GM18867 (cell line): Measurements from ENCODE around the gene PI4KA.
"Not testable (repeated sequence)": the region's sequence is repeated elsewhere in the genome, so short reads cannot be mapped to it uniquely, and the experiment has no call there.

Experiments
- ATAC-seq: cut with Tn5 transposase; IDR thresholded peaks from one replicate; pipeline ENCODE4 v1.9.1; 2021; ENCODE audit warnings: mild to moderate bottlenecking, moderate library complexity; ENCODE audit not compliant: unreplicated experiment

The PI4KA gene

DNA sequence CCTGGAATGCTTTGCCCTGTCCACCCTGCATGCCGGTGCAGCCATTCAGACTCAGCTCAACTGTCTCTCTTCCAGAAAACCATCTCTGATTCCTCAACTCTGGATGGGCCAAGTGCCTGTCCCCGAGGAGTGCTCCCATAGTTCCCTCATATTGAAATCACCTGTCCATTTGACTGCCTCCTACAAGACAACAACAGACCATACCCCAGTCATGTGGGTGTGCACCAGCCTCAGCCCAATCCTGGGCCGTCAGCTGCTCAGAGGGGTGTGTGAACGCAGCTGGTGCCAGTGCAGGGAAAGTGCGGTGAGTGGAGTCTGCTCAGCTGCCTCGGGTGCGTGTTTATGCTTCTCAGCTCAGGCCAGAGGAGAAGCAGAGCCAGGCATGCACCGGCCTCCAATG, 126.2 kb downstream of the PI4KA start:
- ATAC-seq, result not testable (repeated sequence)

DNA sequence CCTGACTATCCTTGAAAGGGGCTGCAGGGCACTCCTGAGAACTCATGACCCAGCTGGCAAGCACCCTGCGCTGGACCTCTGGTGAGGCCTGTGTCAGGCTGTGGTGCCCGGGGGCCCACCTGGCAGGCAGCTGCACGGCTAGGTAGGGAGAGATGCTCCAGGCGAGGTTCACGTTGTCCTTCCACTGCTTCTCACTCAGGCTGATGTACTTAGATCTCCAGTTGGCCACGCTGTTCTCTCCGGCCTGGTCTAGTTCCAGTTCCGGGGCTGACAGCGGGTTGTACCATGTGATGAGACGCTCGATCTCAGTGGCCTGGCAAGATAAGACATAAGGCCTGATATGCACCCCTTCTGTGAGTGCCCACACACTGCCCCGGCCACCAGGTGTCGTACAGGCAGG, 129.4 kb downstream of the PI4KA start:
- ATAC-seq, result no peak

DNA sequence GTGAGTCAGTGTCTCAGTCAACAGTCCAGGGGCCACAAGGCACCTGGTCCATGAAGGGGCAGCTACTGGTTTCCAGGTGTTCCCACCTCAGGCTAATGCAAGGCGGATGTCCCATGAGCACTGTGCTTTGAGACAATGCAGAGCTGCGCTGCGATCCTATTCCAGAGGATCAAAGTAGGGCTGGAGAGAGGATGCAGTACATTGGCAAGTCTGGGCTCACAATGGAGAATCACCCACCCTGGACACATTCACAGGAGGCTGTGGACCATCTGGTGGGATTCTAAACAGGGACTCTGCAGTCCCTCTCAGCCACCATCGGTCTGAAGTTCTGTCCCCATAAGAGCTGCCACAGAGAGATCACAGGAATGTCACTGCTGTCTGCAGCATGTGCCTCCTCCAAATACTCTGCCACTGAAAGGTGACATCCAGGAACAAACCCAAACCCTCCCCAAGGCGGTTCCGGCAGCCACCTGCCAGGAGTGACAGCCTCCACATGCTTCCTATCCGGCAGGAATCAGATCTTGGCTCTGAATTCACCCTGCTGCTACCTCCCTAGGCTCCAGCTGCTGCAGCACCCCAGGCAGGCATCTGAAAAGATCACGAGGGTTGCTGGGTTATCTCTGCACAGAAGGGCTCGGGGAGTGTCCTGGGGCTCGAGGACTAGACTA, 130.0 kb downstream of the PI4KA start:
- no peak for ATAC-seq

DNA sequence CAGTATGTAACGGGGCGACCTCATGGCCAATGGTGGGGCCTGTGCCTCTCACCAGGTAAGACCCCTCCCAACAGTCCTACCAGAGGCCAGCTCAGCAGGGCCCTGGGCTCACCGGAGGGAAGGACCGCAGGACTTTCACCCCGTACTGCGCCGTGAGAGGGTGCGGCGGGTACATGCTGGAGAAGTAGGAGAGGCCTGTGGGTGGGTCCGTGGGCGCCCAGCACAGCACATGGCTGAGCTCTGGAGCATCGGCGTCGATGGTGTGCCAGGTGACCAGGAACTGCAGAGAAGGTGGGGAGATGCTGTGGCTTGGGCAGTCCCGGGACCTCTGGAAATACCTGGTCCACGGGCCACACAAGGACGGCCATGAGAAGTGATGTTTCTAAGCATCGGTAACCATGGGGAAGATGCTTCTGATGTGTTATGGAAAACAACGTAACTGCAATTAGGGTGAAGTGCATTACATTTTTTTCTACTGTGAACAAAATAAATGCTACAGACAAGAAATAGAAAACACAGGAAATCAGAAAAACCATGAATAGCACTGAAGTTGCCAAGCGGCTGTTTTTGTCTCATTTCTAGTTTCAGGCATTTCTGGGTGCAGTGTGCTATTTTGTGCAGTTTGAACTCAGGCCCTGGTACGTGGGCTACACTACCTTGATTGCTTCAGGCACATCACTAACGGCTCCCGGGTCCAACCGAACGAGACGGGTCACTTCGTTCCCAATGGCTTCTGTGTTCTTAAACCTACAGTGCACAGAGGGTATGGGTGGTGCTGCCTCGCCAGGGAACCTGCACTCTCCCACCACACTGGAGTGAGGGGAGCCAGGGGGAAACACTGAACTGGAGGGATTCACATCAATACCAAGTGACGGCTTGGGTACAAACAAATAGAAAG, 131.2 kb downstream of the PI4KA start:
- no peak for ATAC-seq

DNA sequence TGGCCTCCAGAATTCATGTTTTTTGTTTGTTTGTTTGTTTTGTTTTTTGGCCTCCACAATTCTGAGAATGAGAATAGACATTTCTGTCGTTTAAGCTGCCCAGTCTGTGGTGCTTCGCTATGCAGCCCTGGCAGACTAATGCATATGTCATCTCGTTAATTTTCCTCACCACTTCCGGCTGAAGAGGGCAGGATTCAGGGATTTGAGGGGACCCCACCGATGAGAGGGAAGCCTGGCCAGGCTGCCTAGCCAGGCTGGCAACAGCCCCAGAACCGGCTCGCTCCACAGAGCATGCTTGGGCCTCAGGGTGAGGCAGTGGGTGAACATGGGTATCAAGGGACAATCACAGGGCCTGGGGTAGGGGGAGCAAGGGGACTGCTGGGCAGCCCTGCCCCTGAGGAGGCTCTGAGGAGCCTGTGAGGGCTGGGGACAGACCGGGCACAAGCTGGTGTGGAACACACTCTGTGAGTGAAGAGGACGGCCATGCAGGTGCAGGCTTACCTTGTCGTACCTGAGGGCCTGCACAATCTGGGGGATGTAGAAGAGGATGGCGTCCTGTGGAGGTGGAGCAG, 132.5 kb downstream of the PI4KA start:
- ATAC-seq, result no peak

DNA sequence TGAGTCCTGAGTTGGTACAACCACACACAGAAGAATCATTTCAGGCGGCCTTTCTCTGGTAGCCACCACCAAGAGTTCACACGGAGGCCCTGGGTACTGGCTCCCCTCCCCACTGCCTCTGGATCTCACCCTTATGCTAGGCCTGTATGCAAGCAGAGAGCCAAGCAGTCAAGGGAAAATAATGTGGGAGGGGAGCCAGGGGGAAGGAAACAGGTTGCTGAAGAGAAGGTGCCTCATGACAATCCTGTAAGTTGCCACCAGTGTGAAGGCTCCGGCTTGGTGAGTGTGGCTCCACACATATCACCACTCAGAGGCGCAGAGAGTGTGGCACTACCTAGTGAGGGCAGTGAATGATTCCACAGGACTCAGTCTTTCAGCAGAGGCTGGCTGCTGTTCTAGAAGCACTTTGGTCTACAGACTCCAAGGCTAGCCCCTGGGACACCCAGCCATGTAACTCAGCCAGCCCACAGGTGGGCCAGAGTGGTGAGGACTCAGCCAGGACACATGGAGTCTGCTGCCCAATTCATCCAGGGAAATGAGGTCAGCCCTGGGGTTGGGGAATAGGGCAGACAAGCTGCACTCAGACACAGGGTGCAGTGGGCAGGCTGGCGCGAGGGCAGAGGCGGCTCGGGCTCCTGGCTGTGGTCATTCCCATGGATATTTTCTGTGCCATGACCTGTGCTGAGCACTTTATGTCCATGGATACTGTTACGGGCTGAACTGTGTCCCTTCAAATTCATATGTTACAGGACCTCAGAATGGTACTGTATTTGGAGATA, 133.7 kb downstream of the PI4KA start:
- no peak for ATAC-seq

DNA sequence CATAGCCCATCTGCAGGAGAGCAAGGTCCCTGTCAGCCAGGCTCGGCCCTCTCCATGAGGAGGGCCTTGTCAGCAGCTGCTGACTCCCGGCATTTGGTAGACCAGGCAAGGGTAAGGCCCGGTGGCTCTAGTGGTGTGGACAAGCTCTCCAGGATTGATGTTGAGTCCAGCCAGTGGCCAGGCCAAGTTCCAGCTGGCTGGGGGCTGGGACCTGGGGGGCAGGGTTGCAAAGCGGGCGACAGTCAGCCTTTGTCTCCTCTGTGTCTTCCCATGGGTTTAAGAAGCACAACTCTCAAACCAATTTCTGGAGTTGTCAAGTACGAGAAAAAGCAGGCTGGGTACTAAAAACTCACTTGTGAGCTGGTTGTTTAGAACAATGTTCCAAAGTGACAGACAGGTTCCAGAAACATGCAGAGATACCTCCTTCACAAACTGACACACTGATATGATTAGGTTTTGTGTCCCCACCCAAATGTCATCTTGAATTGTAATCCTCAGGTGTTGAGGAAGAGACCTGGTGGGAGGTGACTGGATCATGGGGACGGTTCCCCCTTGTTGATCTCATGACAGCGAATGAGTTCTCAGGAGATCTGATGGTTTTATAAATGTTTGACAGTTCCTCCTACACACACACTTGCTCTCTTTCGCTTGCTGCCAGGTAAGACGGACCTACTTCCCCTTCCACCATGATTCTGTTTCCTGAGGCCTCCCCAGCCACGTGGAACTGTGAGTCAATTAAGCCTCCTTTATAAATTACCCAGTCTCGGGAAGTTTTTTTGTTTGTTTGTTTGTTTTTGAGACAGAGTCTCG, 137.0 kb downstream of the PI4KA start:
- no peak for ATAC-seq

DNA sequence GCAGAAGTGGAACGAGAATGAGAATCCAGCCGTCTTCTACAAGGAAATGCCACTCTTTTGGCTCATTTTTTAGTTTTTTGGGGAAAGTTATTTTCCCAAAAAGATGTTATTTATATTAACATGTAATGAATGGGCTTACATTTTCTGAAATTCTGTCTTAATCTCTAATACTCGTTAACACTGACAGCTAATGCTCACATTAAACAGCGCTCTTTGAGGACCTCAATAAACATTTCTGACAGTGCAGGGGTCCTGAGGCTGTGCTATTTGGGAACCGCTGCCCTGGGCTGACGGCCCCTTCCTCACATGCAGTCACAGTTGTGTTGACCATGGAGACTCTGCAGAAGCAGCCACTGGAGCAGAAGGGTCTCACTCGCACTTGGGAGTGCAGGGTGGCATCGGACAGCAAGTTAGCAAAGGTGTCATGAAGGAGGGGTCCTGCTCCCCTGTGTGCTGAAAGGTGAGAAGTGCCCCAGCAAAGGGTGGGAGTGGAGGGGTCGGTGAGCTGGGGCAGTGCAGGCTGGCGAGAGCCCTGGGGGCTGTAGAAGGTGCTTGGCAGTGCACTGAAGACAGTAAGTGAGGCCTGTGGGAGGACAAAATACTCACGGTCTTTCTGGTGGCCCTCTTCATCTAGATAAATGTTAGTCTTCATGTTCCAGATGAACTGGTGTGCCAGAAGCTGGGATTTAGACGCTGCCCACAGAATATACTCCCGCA, 137.8 kb downstream of the PI4KA start:
- no peak for ATAC-seq

DNA sequence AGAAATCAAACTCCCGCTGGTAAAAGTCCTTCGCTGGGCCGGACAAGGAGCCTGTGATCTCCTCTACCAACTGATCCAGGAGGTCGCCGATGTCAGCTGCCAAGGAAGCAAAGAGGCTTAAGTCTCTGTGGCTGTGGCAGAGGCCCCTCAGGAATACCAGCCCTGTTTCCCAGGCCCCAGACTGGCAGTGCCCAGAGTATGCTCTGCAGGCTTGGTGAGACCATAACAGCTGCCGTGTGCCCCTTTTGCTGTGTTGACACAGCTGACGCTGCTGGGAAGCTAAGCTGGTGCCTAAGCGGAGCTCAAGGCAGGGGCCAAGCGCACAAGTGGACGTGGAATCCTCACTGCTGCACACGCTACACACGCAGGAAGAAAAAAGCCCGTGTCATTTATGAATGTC, 139.9 kb downstream of the PI4KA start:
- not testable (repeated sequence) for ATAC-seq

DNA sequence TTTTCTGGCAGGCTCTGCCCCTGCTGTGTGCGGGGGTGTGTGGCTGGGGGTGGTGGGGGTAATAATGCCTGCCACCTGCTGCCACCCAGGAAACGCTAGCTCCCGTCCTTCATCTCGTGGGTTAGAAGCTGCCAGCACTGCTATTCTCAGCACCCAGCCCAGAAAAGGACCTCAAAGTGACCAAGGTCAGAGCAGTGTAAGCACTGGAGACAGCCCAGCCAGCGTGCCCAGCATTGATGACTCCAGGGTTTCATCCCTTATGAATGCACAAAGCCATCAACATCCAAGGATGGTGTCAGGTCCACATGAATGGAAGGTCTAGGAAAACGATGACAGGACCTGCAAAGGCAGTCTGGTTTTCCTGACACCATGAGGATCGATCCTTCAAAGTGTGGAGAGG, 140.6 kb downstream of the PI4KA start:
- ATAC-seq, result not testable (repeated sequence)

DNA sequence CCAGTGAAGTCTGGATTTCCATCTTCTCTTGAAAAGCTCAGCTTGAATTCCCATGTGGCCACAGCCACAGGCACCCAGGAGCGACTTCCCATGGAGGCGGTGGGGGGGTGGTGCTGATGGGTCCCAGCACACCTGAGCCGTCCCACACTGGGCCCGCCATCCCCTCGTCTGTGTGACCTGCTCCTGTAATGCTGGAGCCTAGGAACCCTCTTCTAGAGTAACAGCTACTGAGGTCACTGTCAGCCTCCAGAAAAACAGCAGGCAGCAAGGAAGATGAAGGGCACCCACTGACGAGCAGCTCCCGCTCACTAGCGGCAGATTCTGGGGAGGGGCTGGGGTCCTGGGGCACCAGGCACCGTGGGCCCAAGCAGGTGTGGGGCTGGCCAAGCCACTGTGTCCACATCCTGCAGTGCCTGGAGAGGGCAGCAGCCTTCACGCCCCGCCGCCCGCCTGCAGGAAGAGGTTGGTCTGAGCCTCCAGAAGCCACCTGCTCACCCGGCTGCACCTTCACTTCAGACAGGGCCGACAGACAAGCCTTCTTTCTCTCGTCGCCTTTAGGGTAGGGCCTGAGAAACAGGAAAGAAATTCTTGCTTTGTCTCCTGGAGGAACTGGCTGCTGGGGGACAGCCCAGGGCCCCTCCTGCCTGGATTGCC, 141.3 kb downstream of the PI4KA start:
- not testable (repeated sequence) for ATAC-seq

DNA sequence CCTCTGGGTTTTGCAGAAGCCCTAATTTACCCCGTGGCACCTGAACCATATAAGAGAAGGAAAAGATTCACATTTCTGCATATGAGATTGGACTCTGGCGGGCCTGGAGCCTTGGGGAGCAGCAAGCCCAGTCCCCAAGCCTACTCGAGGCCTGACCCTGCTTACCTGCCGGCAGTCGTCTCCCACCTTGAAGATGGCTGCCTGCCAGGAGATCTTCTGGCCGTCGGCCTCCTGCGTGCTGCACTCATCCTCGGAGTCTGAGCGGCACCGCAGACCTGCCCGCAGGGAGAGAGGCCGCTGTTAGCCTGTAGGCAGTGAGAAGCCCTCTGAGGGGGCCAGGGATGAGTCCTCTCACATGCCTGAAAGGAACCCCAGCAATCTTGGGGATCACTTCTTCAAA, 145.5 kb downstream of the PI4KA start:
- ATAC-seq, result not testable (repeated sequence)

DNA sequence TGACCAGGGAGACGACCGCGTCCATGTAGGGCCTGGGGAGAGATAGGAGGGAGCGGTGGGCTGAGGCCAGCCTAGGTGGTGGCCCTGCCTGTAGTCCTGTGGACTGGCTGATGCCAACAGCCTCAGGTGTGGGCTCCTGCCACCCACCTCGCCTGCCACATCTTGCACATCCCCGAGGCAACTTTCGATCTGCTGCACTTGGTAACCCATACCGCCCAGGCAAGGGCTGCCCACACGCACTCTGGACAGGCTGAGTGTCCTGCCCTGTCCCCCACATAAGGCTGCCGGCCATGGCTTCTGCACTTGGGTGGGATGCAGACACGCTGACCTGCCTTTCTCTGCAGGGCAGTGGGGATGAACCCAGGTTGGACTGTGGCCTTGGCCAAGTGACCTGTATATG, 148.6 kb downstream of the PI4KA start:
- not testable (repeated sequence) for ATAC-seq

DNA sequence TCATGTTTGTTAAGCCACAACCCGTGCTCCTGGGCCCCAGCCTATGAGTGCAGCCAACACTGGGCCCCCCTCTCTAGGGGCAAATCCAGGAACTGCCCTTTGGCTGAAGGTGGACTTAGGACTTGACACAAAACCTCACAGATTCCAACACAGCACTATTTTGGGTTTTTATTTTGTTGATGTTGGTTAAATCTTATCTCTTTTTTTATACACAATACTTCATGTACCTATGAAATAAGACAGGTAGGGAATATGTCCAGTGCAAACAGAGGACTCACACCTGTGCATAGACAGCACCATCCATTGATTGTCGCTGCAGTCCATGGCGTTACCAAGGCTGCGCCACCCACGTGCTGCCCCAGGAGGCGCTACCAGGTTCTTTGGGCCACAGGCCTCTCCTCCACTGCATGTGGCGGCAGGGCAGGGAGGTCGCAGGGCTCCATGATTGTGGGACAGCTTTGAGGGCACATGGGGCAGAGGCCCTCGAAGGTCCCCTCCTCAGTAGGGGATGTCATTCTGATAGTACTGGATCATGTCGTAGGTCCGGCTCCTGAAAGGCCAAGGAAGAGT, 151.0 kb downstream of the PI4KA start:
- ATAC-seq, result not testable (repeated sequence)

DNA sequence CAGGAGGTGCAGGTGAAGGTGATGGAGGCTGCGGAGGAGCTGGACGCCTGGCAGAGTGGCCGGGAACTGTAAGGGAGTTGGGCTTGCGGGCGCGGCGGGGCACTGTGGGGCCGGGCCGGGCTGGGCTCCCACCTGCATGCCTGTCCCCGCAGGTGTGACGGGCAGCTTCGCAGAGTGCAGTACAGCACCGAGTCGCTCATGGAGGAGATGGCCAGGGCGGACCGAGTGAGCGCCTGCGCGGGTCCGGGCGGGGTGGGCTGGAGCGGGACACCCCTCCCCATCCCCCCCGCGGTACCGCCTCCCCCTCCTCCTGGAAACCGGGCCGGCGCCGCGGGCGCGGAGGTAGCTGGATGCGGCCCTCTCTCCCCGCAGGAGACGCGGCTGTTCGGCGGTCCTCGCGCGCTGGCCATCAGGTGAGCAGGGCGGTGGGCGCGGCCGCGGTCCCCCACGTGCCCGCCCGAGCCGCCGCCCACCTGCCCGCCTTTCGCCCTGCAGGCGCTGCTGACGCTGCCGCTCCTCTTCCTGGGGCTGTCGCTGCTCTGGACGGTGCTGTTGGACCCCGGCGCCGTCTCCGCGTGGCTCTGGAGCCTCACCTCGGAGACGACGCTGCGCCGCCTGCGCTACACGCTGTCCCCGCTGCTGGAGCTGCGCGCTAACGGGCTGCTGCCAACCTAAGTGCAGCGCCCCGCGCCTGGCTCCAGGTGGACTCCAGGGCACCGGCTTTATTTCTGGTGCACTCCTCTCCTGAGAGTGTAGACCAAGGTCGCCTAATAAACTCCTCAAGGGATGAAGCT, 154.6 kb downstream of the PI4KA start:
- peak; percentile 4 for ATAC-seq

DNA sequence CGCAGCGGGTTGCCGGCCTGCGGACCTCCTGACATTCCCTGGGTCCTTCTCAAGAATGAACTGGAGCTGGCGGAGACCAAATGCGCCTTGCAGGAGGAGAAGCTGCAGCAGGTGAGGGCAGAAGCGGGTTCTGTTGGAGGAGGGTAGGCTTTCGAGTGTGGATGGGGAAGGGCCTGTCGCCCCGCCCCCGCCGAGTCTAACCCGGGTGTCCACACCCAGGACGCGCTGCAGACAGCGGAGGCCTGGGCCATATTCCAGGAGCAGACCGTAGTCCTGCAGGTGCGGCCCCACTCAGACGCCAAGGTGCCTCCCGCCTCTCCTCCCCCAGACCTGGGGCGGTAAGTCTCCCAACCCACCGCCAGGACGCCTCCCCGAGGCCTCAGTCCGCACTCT, 155.2 kb downstream of the PI4KA start:
- peak; percentile 17 for ATAC-seq

DNA sequence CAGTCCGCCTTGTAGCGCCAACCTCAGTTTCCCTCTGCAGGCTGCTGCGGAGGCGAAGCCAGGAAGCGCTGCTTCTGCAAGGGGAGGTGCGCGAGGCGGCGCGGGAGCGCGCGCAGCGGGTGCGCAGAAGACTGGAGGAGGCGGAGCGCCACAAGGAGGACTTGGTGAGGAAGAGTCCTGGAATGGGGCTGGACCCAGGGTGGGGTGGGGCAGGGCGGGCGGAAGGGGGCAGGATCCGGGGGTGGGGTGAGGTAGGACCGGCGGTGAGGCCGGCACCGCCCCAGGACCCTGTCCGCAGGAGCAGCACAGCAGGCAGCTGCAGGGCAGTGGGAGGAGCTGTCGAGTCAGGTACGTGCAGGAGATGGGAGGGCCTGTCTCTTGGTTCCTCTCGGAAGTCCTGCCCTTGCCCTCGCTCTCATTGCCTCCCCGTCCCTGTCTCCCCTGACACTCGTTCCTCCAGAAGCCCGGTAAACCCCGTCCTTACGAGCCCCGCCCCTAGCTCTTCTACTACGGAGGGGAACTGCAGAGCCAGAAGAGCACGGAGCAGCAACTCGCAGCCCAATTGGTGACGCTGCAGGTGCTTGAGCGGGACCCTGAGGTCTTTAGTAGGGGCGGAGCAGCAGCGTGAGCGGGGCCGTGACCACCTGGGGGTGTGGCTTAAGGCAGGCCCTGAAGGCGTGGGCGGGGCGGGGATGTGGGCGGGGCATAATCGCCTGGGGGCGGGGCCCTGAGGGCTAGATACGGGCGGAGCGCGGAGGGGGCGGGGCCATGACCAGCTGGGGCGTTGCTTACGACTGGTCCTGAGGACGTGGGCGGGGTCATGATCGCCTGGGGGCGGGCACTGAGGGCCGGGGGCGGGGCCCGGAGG, 155.8 kb downstream of the PI4KA start:
- peak; percentile 71 for ATAC-seq
